SU-DHL-6 (cell line): Measurements from ENCODE around the gene AMY1B.
"Not testable (repeated sequence)": the region's sequence is repeated elsewhere in the genome, so short reads cannot be mapped to it uniquely, and the experiment has no call there.

Experiments used
- CTCF ChIP-seq: fragments of 200-600 bp; sonication (generic); IDR thresholded peaks from one replicate; pipeline ENCODE4 v1.5.1; 2017; ENCODE audit warnings: antibody characterized with exemption, mild to moderate bottlenecking, low read length, moderate library complexity; ENCODE audit not compliant: insufficient read depth, poor library complexity, severe bottlenecking
- EZH2phosphoT487 ChIP-seq: fragments of 200-600 bp; sonication (generic), shearing (Covaris generic); conservative IDR thresholded peaks from 2 replicates; pipeline ENCODE4 v1.6.1; 2018; ENCODE audit warnings: mild to moderate bottlenecking, antibody characterized with exemption, low read length, moderate library complexity, mixed read lengths

GRCh38 chr1:103696110-103696509, at the start of gene AMY1B:
- not testable (repeated sequence) for TF ChIP-seq CTCF, EZH2phosphoT487
